Osteocyte (in vitro differentiated cells): ENCODE data around the gene ABHD15. TPM values are rescaled to one million over a fixed set of nuclear protein-coding genes. Genes with fewer than 3 reads are reported as not detected.

Experiments used
- DNase-seq: peaks from one replicate; pipeline ENCODE4 v3.0.0; 2021; ENCODE audit warnings: mixed read lengths; ENCODE audit not compliant: unreplicated experiment; ENCODE audit errors: extremely low spot score
- H3K27ac Mint-ChIP-seq: one replicate; pipeline ENCODE4 v1.8.0; 2021; ENCODE audit warnings: mild to moderate bottlenecking, mixed read lengths; ENCODE audit not compliant: unreplicated experiment
- H3K27me3 Mint-ChIP-seq: one replicate; pipeline ENCODE4 v1.8.0; 2021; ENCODE audit warnings: mixed read lengths; ENCODE audit not compliant: unreplicated experiment
- H3K36me3 Mint-ChIP-seq: one replicate; pipeline ENCODE4 v1.8.0; 2021; ENCODE audit warnings: mixed read lengths; ENCODE audit not compliant: unreplicated experiment
- H3K4me1 Mint-ChIP-seq: one replicate; pipeline ENCODE4 v1.8.0; 2021; ENCODE audit warnings: mixed read lengths; ENCODE audit not compliant: unreplicated experiment
- H3K4me3 Mint-ChIP-seq: one replicate; pipeline ENCODE4 v1.8.0; 2021; ENCODE audit warnings: mild to moderate bottlenecking, moderate library complexity, mixed read lengths; ENCODE audit not compliant: unreplicated experiment
- H3K9me3 Mint-ChIP-seq: one replicate; pipeline ENCODE4 v1.8.0; 2021; ENCODE audit warnings: mixed read lengths; ENCODE audit not compliant: unreplicated experiment
- CTCF ChIP-seq: fragments of 200-600 bp; sonication (generic); IDR thresholded peaks from 2 replicates; pipeline ENCODE4 v1.5.0; 2021; ENCODE audit warnings: antibody characterized with exemption, mild to moderate bottlenecking, moderate library complexity
- total RNA-seq: library from RNA; stranded (reverse); gene quantifications from 2 replicates; pipeline ENCODE4 v1.2.1, GENCODE V29; 2021

ABHD15 gene
- total RNA-seq, 1 donor from 2014 or later, result 12.8 TPM

GRCh38 chr17:29573558-29573869, 6.7 kb upstream of the ABHD15 start:
- no peak overlapping the region for H3K27ac Mint-ChIP-seq
- TF ChIP-seq CTCF, result no peak
- peaks cover 15% of the 10 kb centered on the region for H3K36me3 Mint-ChIP-seq
- H3K27me3 Mint-ChIP-seq, result no peaks in the 10 kb centered on the region
- peaks cover 17% of the 10 kb centered on the region for H3K4me1 Mint-ChIP-seq
- no peak overlapping the region for H3K4me3 Mint-ChIP-seq
- no peaks in the 10 kb centered on the region for H3K9me3 Mint-ChIP-seq
- DNase-seq, result peak; percentile 83

- peak; percentile 81 for TF ChIP-seq CTCF
- no peak for DNase-seq
- H3K27me3 Mint-ChIP-seq, result no peaks in the 10 kb centered on the region
- H3K4me1 Mint-ChIP-seq, result peaks cover 17% of the 10 kb centered on the region
- H3K36me3 Mint-ChIP-seq, result peaks cover 11% of the 10 kb centered on the region
- H3K27ac Mint-ChIP-seq, result peak overlapping the region; percentile 18
- no peak overlapping the region for H3K4me3 Mint-ChIP-seq
- no peaks in the 10 kb centered on the region for H3K9me3 Mint-ChIP-seq
Measured at GRCh38 chr17:29572691-29573557, 6.1 kb upstream of the ABHD15 start.

- Mint-ChIP-seq H3K27ac (no peak overlapping the region), H3K36me3 (peaks cover 9% of the 10 kb centered on the region), H3K4me3 (no peak overlapping the region), H3K4me1 (peaks cover 17% of the 10 kb centered on the region), H3K27me3 (no peaks in the 10 kb centered on the region), H3K9me3 (no peaks in the 10 kb centered on the region)
- no peak for TF ChIP-seq CTCF
- no peak for DNase-seq
Measured at GRCh38 chr17:29571883-29572681, 5.2 kb upstream of the ABHD15 start.

- no peaks in the 10 kb centered on the region for H3K27me3 Mint-ChIP-seq
Measured at GRCh38 chr17:29571486-29571882, 4.6 kb upstream of the ABHD15 start.

More at GRCh38 chr17:29571486-29571882, 4.6 kb upstream of the ABHD15 start:
- no peak overlapping the region for H3K27ac Mint-ChIP-seq
- no peaks in the 10 kb centered on the region for H3K9me3 Mint-ChIP-seq
- no peak overlapping the region for H3K4me3 Mint-ChIP-seq
- no peak for DNase-seq
- no peak for TF ChIP-seq CTCF
- peaks cover 17% of the 10 kb centered on the region for H3K4me1 Mint-ChIP-seq
- H3K36me3 Mint-ChIP-seq, result peaks cover 9% of the 10 kb centered on the region
